GM19043 (cell line): ENCODE data around the gene LYSMD4.
A peak's percentile ranks its signal among the peaks of the same experiment; 100 is the strongest.

Experiments used
- ATAC-seq: cut with Tn5 transposase; IDR thresholded peaks from one replicate; pipeline ENCODE4 v1.9.1; 2021; ENCODE audit warnings: low read depth; ENCODE audit not compliant: unreplicated experiment

LYSMD4 gene

GRCh38 chr15:99732124-99732750, 1.0 kb downstream of the LYSMD4 start:
- no peak for ATAC-seq

- ATAC-seq, result no peak
Observed at GRCh38 chr15:99731336-99732123, 1.7 kb downstream of the LYSMD4 start.

GRCh38 chr15:99729920-99730319, 3.3 kb downstream of the LYSMD4 start:
- no peak for ATAC-seq

- no peak for ATAC-seq
Observed at GRCh38 chr15:99729327-99729726, 3.9 kb downstream of the LYSMD4 start.

- no peak for ATAC-seq
Observed at GRCh38 chr15:99728916-99729315, 4.3 kb downstream of the LYSMD4 start.

- no peak for ATAC-seq
Observed at GRCh38 chr15:99727733-99728132, 5.5 kb downstream of the LYSMD4 start.

- no peak for ATAC-seq
Observed at GRCh38 chr15:99727330-99727729, 5.9 kb downstream of the LYSMD4 start.

GRCh38 chr15:99726333-99726732, 6.9 kb downstream of the LYSMD4 start:
- no peak for ATAC-seq

- no peak for ATAC-seq
Observed at GRCh38 chr15:99722406-99722805, 10.8 kb downstream of the LYSMD4 start.

GRCh38 chr15:99721896-99722295, 11.3 kb downstream of the LYSMD4 start:
- ATAC-seq, result no peak

GRCh38 chr15:99721104-99721778, 12.0 kb downstream of the LYSMD4 start:
- ATAC-seq, result no peak

- no peak for ATAC-seq
Observed at GRCh38 chr15:99720533-99720932, 12.7 kb downstream of the LYSMD4 start.

GRCh38 chr15:99719096-99719541, 14.1 kb downstream of the LYSMD4 start:
- ATAC-seq, result peak; percentile 76

- no peak for ATAC-seq
Observed at GRCh38 chr15:99718421-99718820, 14.8 kb downstream of the LYSMD4 start.

- ATAC-seq, result peak; percentile 27
Observed at GRCh38 chr15:99717161-99718009, 15.9 kb downstream of the LYSMD4 start.

GRCh38 chr15:99716540-99717095, 16.6 kb downstream of the LYSMD4 start:
- ATAC-seq, result no peak

GRCh38 chr15:99712415-99712814, 20.8 kb downstream of the LYSMD4 start:
- no peak for ATAC-seq

- no peak for ATAC-seq
Observed at GRCh38 chr15:99711625-99712024, 21.6 kb downstream of the LYSMD4 start.

- ATAC-seq, result no peak
Observed at GRCh38 chr15:99709243-99709986, 23.8 kb downstream of the LYSMD4 start.

- no peak for ATAC-seq
Observed at GRCh38 chr15:99708563-99708962, 24.7 kb downstream of the LYSMD4 start.
